HG03159 (cell line): ENCODE results near the gene ERC2.

ENCODE experiments used
- ATAC-seq: cut with Tn5 transposase; IDR thresholded peaks from one replicate; pipeline ENCODE4 v1.9.1; 2021; ENCODE audit warnings: mild to moderate bottlenecking, moderate library complexity; ENCODE audit not compliant: unreplicated experiment

ERC2 gene

DNA sequence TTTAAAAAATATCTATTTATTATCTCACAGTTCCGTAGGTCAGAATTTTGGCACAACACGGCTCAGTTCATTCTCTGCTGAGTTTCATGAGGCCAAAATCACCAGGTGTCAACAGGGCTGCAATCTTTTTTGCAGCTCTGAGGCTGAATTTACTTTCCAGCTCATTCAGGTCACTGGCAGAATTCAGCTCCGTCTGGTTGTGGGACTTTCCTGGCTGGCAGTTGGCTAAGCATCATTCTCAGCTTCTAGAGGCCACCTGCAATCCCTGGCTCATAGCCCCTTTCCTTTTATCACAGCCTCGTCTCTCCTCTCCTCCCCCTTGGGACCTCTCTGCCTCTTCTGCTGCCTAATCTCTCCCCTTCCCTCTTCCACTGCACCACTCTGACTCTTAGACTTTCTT is 807.1 kb downstream of the ERC2 start:
- no peak for ATAC-seq

DNA sequence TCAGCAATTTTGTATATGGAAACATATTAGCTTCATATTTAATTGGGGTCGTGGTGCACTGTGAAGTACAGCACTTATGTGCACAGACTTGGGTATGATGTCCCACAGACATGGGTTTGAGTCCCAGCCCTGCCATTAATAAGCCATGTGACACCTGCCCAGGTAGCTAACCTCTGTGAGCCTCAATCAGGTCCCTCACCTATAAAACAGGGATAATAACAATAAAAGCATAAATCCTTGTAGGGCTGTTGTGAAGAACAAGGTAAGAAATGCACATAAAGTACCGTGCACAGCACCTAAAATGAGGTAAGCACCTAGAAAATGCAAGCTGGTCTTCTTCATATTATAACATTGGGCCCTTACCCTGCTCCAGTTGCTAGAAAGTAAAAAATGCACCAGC is 807.6 kb downstream of the ERC2 start:
- no peak for ATAC-seq

DNA sequence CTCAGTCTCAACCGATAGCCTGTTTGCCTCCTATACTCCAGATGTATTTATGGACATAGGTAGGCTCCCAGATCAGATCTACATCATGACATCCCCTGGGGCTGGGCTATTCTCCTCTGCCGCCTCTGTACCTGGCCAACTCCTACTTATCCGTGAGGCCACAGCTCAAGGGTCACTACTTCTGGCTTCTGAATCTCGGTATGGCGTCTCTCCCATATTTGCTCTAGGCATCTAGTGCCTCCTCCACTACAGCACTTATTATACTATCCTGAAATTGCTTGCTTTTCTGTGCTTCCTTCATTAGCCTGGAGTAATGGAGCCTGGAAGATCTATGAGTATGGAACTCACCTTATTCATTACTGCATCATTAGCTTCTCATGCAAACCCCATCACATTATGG is 808.6 kb downstream of the ERC2 start:
- no peak for ATAC-seq

DNA sequence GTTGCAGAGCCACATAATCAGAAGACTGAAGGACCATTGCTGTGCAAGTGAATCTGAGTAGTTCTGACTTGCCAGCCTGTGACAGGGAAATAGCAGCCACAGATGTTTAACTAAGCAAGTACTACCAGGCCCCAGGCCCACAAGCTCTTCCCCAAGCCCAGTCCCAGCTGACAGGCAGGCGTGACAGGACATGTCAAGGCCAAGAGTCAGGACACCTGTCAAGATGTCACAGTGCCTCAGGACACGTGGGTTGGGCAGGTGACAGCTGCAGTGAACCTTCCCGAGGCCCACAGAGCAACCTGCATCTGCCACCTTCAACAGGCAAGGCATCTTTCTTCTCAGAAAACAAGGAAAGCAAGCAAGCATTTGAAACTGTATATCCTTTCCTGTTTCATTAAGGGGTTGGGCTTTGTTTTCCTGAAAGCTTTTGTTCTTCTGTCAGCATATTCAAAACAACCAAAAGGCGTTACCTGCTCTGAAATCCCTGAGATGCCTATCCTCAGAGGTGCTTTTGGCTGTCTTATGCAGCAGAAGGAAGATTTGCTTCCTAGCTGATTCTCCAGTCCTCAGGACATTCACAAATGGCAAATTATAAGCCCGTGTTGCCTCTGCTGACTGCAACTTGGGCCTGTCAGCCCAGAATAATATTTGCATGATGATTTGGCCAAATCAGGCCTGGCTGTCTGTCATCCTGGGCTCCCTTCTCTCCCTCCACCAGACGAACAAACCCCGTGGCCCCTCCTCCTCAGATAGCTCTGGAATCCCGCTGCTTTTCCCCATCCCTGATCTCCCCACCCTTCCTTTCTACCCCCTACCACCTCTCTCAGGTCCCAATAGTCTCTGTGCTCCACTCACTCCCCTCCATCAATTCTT is 809.3 kb downstream of the ERC2 start:
- no peak for ATAC-seq

DNA sequence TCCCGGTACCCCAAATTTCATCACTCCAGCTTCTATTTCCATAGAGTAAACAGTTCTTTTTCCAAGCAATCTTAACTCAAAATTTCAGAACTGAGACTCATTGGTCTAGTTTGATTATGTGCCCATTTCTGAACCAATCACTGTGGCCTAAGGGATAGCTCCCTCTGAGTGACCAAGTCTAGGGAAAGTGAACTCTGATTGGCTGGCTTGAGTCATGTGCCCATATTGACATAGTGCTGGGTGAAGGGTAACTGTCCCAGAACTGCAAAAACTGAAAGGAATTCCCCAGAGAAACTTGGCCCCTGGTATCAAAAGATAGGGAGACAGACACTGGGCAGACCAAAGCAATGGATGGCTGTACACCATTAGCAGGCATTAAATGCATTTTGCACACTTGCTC is 810.0 kb downstream of the ERC2 start:
- ATAC-seq: no peak

DNA sequence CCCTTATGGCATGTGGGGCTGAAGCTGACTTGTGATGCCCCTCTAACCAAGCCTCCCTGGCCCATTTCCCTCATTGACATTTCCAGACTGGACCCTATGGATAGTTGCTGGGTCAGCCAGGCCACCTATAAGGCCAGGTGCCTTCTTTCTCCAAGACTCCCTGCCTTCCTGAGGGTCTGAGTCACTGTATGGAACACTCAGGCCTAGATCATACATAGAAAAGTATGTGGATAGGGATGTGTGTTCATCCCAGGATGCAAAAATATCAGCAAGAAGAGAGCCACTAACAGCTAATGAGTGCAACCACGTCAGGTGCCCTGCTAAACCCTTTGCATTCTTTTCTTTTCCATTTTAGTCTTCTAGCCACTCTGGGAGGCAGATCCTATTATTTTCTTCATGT is 812.7 kb downstream of the ERC2 start:
- no peak for ATAC-seq

DNA sequence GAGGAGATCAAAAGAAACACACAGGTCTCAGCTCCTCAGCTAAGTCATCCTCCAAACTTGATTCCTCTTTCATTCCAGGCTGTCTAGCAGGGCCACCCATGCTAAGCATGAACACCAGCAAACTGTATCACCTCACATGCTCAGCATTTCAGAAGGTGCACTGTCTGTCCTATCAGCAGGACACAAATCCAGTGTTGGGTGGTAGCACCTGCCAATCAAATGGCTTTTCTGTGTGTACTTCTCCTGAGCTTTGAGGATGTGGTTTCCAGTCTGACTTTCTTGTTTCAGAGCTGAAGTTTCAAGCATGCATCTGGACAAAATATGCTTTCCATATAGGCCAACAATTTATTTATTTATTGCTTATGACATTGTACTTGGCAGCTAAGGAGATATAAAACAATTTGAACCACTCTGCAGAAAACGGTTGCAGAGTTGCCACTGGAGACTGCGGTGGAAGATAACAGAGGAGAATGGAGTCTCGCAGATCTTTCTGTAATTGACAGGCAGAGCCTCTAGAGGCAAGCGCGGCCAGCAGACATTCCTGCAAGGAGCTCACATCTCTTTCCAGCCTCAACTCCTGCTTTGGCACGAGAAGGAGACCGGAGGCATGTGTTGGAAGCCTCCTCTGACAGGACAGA is 814.0 kb downstream of the ERC2 start:
- ATAC-seq: peak; percentile 92

DNA sequence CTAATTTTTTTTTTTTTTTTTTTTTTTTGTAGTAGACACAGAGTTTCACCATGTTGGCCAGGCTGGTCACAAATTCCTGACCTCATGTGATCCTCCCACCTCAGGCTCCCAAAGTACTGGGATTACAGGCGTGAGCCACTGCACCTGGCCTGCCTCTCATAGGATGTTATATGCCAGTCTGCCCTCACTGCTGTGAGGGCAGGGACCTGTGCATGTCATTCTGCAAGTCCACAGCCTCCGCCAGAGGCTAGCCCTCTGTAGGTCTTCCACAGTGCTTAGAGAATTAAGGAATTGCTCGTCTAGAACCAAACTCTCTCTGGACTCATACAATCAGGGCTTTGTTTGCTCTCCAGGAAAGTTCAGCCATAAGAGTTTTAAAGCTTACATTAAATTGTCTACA is 817.3 kb downstream of the ERC2 start:
- no peak for ATAC-seq

DNA sequence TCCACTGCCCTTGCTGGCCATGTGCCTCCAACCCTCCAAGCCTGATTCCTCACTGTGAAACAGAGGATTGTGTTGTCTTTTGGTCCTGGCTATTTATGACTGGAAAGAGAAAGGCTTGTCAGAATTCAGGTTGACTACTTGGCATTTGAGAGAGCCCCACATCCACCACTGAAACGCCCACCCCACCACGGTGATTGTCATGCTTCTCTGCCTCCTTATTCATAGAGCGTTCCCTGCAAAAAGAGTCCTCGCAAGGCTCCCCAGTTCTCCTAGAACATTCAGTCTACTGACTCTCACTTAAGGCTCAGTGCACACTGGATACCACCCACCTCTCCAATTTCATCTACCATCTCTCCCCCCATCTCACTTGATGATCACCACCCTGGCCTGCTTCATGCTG is 818.3 kb downstream of the ERC2 start:
- ATAC-seq: no peak

DNA sequence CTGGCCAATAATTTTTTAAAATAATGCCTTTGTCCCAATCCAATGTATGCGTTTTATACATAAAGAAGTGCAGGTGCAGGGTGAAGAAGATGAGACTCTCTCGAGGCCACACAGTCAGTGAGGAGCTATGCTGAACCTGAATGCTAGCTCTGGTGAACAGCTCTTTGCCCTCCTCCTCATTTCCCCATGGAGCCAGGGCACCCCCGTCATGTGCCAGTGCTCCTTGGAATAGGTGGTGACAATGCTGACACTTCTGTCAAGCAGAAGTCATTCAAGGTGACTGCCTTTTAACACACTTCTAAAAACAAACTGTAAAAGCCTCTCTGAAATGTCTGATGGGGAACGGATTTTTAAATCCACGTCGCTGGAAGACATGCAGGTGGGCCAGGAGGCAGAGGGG is 818.7 kb downstream of the ERC2 start:
- no peak for ATAC-seq

DNA sequence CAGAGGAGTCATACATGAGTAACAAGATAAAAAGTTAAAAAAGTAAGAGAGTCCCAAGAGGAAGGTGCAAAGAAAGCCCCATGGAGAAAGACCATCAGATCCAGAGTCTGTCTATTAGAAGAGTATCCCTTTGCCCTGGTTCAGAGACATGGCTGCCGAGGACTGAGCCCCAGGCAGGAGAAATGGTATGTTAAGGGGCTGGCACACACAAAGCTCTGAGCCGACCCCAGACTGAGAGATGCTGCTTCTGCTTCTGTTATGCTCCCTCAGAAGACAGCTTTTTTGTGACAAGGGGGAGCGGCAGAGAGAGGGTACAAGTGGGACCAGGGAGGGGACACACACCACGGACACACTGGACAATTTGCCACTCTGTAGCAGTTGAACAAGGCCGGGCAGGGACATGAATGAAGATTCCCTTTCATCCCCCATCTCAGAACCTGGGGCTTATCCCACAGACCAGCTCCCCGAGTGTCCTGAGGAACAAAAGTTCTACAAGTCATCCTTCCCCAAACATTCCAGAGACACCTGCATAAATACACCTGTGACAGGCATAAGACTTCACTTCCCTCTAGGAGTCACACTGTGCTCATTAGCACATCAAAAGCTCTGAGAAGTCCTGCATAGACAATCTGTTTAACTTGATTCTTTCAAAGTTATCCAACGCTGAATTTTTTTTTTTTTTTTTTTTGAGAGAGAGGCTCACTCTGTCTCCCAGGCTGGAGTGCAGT is 819.5 kb downstream of the ERC2 start:
- no peak for ATAC-seq

DNA sequence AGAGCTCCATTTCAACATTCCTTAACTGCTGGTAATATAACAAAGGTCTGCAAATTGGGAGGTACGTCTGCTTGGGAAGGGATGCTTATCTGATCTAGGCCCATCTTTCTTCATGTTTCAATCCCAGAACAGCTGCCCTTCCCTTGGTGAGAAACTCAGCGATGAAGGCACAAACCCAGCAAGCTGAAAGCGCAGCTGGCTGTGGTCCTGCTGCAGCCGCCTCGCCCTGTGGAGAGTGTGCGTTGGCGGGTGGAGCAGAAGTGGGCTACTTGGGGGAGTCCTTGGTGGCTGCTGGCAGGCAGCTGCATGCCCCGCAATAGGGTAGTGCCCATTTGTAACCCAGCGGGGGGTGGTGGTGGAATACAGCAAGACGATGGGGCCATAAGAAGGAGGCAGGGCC is 820.6 kb downstream of the ERC2 start:
- ATAC-seq: no peak

DNA sequence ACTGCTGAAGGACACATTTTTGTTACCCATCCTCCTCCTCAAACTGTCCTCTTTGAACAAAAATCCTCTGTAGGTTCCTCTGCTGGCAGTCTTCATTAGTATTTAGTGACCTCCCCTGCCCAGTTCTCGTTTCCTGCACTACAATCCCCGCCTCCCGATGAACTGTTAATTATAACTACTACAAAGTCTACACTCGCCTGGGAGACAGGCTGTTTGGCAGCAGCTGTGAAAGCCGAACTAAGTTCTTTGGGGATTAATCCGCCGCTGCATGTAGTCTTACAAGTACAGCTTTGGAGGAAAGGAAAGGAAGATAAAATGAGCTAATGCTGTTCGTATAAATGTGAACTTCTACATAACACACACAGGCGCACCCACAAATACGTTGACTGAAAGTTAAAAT is 821.2 kb downstream of the ERC2 start:
- no peak for ATAC-seq

DNA sequence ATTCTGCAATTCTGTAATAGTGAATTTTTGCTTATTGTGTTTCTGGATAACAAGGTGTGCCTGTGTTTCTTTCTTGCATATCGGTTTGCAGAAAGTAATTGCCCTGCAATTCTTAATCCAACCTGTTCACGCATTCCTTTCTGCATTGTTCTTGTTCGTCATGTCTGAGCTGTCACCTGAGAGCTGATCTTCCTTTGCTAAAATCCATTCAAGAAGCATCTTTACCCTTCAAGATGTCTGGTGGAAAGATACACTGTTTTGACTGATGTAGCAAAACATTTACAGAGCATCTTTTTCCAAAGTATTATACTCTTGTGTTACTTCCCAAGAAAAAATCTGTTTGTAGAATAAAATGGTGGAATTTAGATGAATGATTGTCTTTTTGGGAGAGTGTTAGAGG is 822.1 kb downstream of the ERC2 start:
- no peak for ATAC-seq

DNA sequence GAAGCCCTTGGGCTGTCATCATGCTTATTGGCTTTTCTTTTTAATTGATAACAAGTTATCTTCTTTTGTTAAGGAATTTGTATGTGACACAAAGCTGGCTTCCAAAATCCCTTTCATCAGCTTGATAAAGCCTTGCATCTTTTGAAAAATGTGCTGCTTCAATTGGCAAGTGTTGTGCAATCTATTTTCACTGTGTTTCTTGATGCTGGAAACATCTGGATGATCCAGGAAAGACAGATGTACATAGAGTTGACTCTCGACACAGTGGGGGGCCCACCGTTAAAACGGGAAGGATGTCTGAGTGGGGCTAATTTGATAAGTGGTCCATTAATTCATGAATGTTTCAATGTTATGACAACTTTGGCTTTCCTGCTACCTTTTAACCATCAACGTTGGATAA is 822.8 kb downstream of the ERC2 start:
- ATAC-seq: no peak

DNA sequence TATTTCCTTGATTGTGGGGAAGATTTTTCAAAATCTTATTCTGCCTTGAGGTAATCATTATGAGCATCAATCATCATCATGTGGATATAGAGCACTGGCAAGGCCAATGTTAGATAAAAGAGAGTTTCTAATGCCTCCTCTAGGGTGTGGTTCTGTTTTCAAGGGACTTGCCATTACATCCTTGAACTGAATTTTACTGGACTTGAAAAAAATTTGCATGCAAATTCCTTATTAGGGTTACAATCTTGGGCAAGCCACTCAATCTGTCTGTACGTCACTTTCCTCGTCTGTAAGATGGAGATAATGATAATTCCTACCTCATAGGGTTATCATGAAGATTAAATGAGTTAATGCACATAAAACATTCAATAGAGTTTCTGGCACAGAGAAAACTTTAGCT is 825.0 kb downstream of the ERC2 start:
- ATAC-seq: no peak

DNA sequence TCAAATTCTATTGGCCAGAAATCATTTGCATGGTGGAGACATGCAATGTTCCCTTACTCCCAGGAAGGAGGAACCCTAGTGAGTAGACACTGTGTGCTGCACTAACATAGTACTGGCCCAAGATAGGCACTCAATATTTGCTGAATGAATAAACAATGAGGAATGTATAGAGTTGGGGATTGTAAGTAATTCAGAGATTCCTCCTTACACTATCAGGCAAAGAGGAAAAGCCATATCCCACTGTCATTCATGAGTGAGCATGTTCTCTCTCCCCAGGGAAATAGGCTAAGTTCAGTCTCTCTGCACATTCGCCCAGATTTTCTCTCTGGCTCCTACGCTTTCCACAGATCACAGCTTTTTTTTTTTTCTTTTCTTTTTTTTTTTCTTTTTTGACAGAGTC is 826.3 kb downstream of the ERC2 start:
- ATAC-seq: no peak

DNA sequence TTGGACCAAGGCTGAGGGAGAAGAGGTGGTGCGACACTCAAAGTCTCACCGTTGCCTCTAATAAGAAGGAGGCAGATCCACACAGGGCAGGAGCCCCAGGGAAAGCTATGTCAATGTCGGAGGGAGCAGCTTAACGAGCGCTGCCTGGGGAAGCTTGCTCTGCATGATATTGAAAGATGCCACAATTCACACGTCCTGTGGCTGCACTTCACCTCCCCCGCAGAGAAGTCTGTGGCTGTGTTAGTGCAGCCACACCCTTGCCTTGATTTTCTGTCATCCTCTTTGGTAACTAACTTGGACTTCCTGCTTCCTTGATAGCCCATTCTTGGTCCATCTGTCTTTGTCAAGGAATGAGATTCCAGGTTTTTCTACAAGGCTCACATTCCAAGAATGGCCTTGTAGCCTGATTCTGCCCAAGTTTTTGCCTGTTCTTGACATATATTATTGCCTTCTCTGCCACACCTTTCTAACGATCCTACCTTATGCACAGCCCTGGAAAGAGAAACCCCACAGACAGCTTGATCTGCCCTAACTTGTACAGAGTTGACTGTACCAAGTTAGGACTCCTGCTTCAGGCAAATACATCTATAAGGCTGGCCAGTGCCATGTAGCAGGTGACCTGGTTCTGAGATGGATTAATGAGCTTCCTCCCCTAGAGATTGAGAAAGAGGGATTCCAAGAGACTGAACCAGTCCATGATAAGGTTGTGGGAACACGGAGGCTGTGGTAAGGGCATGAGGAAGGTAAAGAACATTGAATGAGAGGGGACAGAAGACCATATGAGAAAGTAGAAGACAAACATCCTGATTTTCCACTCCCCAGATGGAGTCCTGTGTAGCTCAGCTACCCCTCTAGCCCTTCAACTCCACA is 828.1 kb downstream of the ERC2 start:
- no peak for ATAC-seq

DNA sequence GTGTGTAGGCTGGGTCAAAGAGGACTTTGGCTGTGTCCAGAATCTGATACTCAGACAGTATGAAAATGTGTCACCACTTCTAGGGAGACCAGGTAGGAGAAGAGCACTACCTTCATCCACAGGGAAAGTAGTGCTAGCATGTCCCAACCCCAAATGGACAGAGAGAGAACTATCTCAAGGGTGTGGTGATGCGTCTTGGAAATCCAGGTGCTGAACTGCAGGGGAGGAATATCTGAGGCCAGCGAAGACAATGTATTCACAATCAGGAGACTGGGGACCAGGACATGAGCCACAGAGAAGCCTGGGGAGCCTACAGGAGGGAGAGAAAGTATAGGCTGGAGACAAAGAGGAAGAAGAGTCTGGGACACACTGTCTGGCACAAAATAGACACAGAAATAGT is 829.1 kb downstream of the ERC2 start:
- ATAC-seq: no peak

DNA sequence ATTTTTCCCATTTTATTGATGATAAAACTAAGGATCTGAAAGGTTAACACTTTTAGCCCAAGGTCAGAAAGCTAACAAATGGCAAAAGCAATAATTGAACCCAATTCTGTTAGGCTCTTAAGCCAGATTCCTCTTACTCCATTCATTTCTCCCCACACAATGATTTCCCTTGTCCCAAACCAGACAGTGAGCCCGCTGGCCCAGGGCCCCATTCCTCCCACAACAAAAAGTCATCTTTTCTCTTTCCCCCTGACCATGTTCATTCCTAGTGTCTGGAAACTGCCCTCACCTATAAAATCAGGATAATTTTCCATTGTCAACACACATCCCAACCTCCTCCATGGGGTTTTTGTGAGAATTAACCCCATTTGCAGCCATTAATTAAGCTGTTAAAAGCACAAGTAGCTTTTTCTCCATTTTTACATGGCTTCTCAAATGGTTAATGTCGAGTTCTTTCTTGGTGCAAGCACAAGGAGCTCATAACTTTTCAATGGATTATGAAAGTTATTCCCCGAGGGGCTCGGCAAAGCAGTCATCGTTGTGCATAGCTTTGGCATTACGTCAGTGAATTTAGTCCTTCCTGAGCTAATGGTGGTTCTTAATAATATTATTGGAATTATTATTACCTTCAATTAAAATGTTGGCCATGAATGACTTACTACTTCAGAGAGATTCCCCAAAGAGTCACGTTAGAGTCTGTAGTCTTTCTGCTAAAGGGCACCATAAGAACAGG is 830.2 kb downstream of the ERC2 start:
- no peak for ATAC-seq
